Activated T-helper 1 cell treated with Interleukin-2 at 50 U/mL for 16 hours (primary cell): ENCODE data around the gene KDM4F.
"Not testable (repeated sequence)": the region's sequence is repeated elsewhere in the genome, so short reads cannot be mapped to it uniquely, and the experiment has no call there.

ENCODE experiments used
- DNase-seq: peaks from one replicate; pipeline ENCODE4 v3.0.0-alpha.2; 2020; ENCODE audit warnings: low read depth

The KDM4F gene

GRCh38 chr11:95049122-95049521 lies at the start of gene KDM4F:
Gene KDM4F, plus strand, starts transcription at chr11:95049422.
- not testable (repeated sequence) for DNase-seq

- no peak for DNase-seq
Observed at GRCh38 chr11:95003716-95004115, 45.5 kb upstream of the KDM4F start.

GRCh38 chr11:95005642-95006041 lies 43.6 kb upstream of the KDM4F start:
- no peak for DNase-seq

GRCh38 chr11:95011376-95011775 lies 37.8 kb upstream of the KDM4F start:
- DNase-seq = no peak

GRCh38 chr11:95014184-95014821 lies 34.9 kb upstream of the KDM4F start:
- DNase-seq = no peak

- DNase-seq = no peak
Observed at GRCh38 chr11:95016139-95016538, 33.1 kb upstream of the KDM4F start.

- DNase-seq = not testable (repeated sequence)
Observed at GRCh38 chr11:95021468-95021867, 27.8 kb upstream of the KDM4F start.

GRCh38 chr11:95024958-95025357 lies 24.3 kb upstream of the KDM4F start, which contains the start of gene KDM4E:
Gene KDM4E, plus strand, starts transcription at chr11:95025258. Its CDS starts 300 bp downstream, at chr11:95025558.
- DNase-seq = no peak

GRCh38 chr11:95025594-95025993 lies 23.6 kb upstream of the KDM4F start:
- not testable (repeated sequence) for DNase-seq

GRCh38 chr11:95028357-95028756 lies 20.9 kb upstream of the KDM4F start:
- DNase-seq = no peak

- no peak for DNase-seq
Observed at GRCh38 chr11:95033051-95033450, 16.2 kb upstream of the KDM4F start.

GRCh38 chr11:95035316-95035715 lies 13.9 kb upstream of the KDM4F start:
- DNase-seq = no peak

- DNase-seq = not testable (repeated sequence)
Observed at GRCh38 chr11:95037356-95038035, 11.7 kb upstream of the KDM4F start.

- DNase-seq = no peak
Observed at GRCh38 chr11:95042239-95042638, 7.0 kb upstream of the KDM4F start.

GRCh38 chr11:95042906-95043305 lies 6.3 kb upstream of the KDM4F start:
- no peak for DNase-seq

- DNase-seq = no peak
Observed at GRCh38 chr11:95044010-95044409, 5.2 kb upstream of the KDM4F start.

GRCh38 chr11:95045812-95046211 lies 3.4 kb upstream of the KDM4F start:
- DNase-seq = no peak

- no peak for DNase-seq
Observed at GRCh38 chr11:95050595-95051202, 1.5 kb downstream of the KDM4F start.

GRCh38 chr11:95054356-95054755 lies 5.1 kb downstream of the KDM4F start:
- no peak for DNase-seq

- no peak for DNase-seq
Observed at GRCh38 chr11:95055283-95055897, 6.2 kb downstream of the KDM4F start.

- DNase-seq = no peak
Observed at GRCh38 chr11:95057959-95058358, 8.7 kb downstream of the KDM4F start.

GRCh38 chr11:95058621-95059020 lies 9.4 kb downstream of the KDM4F start:
- no peak for DNase-seq

GRCh38 chr11:95059046-95059445 lies 9.8 kb downstream of the KDM4F start:
- no peak for DNase-seq
